GM21825 (cell line): ENCODE data around the gene ACVR1.
"Not testable (repeated sequence)": the region's sequence is repeated elsewhere in the genome, so short reads cannot be mapped to it uniquely, and the experiment has no call there.

Source experiments
- ATAC-seq: cut with Tn5 transposase; IDR thresholded peaks from one replicate; pipeline ENCODE4 v1.9.1; 2021; ENCODE audit warnings: mild to moderate bottlenecking, moderate library complexity; ENCODE audit not compliant: unreplicated experiment

ACVR1 gene

DNA sequence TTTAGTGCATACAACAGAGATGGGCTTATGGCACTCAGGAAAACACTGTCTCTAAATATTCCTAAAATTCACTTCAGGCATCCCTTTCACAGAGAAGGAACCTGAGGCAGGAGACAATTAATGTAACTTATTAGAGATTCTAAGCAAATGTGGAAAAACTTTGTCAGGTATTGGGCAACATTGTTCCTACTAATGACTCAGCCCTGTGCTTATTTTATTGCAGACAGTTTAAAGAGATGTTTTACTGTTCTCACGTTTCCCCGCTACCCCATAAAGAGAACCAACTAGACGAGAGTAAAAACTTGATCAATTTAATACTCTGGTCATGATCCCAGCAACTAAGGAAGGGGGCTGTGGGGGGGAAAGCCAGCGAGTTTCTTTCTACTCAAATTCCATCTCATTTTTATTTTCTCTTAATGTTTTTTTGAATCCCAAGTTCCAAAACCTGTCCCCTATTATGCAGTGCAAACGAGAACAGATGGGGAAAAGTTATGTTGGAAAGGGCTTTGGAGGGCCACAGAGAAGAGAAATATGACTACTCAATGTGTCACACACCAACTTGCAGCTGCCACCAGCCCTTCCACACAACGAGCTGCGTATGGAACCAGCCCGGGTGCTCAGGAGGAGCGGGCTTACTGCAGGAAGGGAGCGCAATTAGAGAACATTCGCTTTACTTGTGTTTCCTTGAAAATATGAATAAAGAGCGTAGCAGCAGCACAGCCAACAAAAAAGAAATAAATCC is 18.7 kb upstream of the ACVR1 start:
- ATAC-seq: no peak

DNA sequence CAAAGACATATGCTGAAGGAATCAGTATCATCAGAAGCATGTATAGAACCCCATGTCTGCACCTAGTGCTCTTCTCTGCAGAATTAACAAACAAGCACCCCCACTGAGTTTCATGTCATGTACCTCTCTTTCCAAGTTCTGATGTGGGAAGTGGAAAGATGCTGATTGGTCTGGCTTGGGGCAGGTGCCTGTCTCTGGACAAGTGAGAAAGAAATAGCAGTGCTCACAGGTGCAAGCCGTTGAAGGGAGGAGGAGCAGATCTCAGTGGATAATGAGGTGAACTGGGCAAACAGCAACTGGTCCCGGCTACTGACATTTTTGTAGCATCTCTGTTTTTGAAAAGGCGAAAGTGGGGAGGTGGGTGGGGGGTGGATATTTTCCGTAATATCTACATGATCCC is 17.5 kb upstream of the ACVR1 start:
- no peak for ATAC-seq

DNA sequence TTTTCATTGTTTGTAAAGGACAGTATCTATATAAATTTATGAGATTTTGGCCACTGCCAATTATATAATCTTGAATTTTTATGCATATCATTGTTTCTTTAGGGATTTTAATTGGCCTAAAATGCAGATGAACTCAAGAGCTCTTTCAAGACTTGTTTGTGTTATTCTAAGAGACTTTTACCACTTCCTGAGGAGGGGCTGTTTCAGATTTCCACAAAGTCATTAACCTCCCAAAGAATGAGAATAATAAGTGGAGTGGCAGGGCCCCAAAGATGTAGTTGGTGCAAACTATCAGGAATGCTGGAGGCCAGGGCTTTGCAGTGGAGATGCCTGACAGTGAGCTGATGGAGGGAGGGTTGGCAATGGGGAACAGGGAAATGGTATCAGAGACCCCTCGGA is 15.5 kb upstream of the ACVR1 start:
- no peak for ATAC-seq

DNA sequence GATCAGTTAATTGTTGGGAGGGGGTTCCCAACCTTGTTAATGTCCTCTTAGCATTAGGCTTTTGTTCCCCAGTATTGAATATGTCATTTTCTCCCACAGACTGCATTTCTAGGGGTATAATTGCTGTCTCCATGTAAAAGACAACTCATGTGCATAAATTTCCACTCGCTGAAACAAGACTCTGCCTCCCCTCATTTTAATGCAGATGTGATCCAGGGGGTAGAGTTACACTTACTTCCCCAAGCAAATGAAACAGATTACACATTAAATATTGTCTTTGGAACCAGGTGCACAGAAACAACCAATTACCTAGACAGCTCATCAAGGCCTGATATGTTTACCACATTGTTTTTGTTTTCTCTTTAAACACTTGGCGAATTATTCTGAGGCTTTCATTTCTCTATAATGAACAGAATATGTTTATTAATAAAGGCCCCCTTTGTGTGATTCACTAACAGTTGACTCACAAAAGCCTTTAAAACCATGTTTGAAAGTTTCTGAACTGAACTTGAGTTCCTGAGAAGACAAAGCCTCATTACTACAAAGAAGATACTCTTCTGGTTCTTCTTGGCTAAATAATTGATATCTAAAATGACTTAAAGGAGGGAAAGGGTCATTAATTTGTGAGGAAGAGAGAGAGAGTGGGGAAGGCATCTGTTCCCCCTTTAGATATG is 15.0 kb upstream of the ACVR1 start:
- no peak for ATAC-seq

DNA sequence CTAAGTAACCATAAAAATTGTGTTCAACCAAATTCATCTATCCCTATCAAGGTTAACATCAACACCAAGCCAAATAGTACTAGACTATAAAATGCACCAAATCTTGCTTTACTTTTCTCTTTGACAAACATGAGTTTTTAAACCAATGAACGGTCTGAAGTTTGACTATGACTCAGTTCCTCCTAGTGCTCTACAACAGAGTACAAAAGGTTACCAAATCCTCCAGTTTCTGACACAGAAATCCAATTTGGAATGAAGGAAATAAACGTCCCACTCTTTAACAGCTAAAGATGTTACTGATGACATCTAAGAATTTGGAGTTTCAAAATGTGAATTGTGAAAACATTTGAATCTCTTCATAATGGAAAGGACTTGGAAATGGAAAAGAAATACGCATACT is 11.8 kb upstream of the ACVR1 start:
- ATAC-seq: no peak

DNA sequence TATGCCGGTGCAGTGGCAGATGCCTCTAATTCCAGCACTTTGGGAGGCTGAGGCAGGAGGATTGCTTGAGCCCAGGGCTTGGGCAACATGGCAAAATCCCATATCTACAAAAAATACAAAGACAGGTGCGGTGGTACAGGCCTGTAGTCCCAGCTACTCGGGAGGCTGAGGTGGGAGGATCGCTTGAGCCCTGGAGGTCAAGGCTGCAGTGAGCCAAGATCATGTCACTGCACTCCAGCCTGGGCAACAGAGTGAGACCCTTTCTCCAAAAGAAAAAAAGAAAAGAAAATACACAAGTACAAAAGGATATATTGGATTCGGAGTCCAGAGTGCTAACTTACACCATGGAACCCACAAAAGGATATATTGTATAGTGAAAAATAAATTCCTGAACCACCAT is 8.4 kb upstream of the ACVR1 start:
- not testable (repeated sequence) for ATAC-seq

DNA sequence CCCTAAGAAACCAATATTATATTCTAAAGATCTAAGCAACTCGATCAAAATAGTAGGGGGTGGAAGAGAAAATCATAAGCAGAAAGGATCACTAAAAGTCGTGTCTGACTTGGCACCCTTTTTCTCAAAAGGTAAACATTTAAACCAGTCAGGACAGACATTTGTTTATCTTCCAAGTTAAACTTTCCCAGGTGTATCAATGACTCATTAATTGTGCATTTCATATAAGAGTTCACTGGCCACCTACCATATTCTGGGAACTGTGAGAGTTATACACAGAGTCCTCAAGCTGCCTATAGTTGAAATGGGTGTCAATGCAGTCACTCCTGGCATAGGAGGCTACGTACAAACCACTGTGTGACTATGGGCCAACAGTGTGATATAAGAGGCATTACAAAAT is 4.8 kb upstream of the ACVR1 start:
- ATAC-seq: no peak

DNA sequence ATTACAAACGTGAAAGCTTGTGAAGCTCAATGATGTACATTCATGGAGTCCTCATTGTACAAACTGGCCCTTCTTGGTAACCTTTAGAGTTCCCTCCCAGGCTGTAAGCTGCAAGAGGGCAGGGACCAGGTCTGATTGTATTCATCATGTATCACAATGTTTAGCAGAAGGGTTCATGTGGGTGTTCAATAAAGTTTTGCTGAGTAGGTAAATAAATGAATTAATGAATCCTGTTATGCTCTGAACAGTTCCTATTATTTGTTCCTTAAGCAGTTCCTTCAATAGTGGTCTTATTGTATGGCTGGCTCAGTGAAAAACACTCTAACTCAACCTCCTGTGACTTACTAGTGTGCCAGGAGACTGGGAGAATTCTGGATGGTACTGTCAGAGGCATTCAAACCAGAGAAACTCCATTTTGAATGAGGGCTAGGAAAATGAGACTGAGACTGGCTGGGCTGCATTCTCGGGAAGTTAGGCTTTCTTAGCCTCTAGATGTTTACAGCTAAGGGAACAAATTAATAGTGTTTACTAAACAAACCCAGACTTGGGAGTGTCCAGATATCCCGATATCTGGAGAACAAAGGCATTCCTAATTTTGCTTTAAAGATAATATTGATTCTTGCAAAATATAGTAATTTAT is 1.8 kb upstream of the ACVR1 start:
- no peak for ATAC-seq

DNA sequence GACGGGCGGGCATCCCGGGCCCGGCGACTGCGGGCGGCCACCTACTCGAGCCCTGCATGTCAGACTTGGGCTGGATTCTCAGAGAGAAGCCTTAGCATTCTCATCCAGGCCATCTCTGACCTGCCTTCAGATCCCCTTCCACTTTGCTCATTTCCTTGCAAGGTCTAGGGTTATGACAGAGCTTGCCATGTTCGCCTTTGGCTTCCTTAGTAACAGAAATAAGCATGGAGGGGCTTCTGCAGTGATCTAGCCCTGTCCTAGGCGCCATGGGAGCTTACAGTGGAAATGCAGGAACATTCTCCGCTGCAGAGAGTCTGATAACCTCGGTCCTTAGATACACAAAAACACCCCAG is 632 bp upstream of the ACVR1 start:
- no peak for ATAC-seq

DNA sequence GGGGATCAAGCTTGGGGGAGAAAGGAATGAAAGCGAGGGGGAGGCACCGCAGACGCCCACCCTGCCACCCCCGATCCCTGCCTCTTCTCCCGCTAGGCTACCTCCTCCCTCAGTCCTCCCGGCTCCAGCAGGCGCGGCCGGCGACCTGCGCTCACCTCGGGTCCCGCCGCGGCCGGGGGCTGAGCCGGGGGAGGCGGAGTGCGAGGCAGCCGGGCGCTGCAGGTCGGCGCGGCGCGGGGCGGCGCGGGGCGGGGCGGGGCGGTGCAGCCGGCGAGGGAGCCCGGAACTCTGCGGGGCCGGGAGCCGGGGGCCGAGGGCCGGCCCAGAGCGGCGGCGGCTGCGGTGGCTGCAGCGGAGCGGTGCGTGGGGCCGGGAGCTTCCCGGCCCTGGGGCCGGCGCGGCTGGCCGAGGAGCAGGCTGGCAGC is 477 bp downstream of the ACVR1 start:
- peak; percentile 42 for ATAC-seq

DNA sequence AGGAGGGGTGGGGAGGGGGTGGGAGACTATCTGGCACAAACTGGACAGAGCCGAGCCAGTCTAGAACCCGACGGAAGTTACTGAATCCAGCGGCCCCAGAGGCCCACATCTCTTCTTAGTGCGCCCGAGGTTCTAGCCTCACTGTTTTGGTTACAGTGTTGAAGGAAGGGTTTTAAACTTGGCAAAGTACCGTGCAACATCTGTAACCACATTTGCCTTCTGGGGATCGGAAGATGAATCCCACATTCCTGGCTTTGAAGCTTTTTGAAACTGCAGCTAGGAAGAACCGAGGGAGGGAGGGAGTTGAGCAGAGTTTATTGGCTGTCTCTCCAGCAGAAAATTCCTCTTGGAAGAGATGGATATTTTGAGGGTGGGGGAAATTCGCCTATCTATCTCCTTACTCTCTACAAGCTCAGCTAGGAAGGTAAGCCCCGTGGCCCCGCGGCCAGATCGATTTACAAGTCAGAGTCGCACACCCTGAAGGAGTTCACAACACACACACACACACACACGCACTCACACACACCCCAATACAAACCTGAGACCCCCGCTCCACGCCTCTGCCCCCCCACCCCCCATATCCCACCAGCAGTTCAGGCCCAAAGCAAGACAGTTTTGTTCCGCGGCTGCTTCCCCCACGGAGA is 1.0 kb downstream of the ACVR1 start:
- no peak for ATAC-seq

DNA sequence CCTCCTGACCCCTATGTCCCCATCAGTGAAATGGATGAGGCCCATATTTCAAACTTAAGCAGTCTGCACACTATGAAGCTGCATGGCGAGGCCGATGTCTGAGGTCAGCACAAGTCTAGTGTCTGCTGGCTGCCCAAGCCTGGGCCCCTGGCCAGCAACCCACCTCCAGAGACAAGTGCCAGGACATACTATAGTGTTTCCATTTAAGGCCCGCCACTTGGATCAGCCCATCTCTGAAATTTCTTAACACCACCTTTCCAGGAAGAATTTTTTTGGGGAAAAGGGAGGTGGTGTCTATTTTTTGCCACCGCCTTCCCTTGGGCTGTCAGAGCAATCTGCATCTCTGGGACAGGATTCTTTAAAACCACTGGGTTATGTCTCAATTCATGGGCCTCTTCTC is 1.8 kb downstream of the ACVR1 start:
- ATAC-seq: no peak

DNA sequence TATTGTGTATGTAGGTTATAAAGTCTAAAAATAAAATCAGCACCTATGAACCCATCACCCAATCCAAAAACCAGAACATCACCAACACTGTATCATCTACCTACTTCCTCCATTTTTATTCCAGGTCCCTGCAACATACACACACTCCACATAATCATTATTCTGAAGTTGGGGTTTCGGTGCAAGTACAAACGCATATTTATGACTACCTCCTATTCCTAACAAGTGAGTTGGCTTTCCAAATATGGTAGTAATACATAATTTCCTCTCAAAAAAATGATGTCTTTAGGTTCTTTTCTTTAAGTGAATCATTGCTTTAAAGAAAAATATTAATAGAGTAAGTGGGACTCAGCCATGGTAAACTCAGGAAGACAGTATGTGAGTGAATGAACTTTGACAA is 3.3 kb downstream of the ACVR1 start:
- ATAC-seq: no peak

DNA sequence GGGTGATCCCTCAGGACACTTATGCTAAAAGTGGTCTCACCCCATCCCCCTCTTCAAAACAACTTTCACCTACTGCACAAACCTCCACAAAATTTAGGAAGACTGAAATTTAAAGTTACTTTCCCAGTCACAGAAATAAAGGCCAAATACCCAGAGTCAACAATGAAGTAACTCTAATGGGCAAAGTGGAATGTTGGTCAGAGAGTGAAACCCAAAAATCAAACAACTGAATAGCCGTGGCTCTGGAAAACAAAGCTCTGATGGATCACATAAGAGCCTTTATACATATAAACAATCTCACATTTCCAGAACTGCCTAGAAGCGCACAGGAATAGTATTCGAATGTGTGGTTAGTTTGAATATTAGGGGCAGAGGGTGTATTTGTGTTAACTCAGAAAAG is 4.7 kb downstream of the ACVR1 start:
- ATAC-seq: no peak

DNA sequence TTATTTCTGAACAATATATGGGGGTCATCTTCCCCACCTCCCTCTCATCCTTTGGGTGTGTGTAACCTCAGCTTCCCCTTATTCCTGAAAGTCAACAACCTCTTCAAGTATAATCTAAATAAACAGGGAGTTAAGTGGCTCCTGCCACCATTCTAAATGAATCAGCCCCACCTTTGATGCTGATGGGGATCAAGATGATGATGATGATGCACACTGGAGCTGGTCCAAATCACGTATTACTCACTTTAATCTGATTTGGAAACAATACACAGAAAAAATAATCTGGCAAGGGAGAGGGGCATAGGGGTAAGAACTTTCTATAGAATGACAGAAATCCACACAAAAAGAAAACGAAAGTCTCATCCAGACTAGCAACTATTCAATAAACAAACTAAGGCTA is 7.1 kb downstream of the ACVR1 start:
- ATAC-seq: no peak

DNA sequence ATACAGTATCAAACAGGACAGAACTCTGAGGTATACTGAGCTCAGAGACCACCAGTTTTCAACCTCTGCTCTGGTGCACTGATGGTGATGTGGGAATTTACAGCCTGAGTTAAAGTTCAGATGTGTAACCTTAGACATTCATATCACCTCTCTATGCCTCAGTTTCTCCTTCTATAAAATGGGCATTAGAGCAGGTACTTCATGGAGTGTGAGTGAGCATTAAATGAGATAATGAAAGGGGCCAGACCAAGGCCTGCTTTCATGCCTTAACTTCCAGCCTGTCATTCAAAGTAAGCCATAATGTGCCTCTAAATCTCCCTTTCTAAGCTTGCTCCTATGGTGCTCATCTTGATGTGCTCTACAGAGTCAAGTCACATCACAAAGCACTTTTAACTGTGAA is 8.4 kb downstream of the ACVR1 start:
- no peak for ATAC-seq

DNA sequence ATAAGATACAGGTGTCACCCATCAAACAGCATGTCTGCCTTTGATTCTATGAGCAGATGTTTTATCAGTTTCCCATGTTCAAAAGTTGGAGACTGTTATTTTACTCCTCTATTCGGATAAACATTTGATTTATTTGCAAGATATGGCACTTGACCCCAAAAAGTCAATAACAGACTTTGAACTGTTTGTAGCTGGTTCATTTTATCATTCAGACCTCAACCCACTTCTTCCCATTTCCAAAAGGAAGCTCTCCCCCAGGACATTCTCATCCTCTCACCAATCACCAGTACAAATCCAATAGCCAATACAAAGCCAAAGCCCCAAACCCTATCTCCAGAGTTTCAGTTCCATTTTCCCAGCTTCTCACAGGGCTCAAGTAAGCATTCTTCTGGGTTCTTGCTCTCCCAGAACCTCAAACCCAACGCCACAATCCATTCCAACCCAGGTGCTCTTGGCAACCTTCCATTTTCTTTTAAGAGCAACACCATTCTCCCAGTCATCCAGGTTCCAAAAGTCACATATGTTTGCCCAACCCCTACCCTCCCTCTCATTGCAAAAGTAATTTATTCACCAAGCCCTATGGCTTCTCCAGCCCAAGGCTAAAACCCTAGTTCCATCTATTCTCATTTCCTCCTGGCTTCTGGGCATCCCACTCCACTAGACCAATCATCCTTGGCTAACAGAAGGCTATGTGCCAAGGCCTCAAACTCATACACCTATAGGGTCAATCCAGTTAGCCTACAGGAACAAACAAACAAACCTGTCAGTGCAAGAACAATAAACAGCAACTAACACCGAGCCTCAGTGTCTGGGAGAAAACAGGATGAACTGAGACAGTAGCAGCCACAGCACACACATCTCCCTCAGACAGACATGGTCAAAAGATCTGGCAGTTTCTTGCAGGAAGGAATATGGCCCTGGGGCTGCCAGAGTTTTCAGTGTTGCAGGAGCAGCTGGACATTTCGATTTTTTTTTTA is 9.2 kb downstream of the ACVR1 start:
- ATAC-seq: no peak

DNA sequence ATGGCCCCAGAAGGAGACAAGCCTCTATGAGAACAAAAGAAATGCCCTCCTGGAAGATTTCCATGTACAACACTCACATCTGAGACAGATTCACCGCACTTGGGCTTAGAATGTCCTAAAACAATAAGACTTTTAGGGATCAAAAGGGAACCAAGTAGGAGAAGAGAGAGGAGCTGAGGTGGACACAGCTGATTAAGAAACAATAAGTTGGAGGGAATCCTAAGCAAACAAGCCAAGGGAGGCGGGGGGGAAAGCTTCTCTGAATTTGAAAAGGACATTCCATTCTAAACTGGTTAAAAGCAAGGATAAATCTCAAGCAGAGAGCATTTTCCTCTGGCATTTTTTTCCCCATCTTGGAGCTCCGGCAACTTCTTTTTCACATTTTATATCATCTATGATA is 9.9 kb downstream of the ACVR1 start:
- no peak for ATAC-seq

DNA sequence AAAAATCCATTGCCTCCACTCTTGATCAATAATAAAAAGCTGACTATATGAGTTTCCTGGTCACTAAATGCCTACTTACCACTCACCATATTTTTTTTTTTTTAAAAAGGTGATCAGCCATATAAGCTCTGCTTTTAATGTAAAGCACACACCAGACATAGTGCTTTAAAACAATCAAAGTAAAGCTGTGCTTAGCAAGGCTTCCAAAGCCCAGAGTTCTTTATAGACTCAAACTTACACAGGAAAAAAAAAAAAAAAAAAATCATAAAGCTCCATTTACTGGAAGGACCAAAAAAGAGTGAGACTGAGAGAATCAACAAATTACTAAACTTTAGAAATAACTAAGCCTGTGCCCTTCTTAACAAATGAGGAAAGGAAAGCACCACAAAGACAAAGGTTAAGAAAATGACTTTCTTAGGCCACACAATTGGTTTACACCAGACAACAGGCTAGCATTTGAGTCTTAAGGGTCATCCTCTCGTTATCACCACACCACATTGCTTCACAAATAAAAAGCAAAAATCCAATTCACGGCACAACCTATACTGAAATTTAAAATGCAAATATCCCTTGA is 11.2 kb downstream of the ACVR1 start:
- no peak for ATAC-seq

DNA sequence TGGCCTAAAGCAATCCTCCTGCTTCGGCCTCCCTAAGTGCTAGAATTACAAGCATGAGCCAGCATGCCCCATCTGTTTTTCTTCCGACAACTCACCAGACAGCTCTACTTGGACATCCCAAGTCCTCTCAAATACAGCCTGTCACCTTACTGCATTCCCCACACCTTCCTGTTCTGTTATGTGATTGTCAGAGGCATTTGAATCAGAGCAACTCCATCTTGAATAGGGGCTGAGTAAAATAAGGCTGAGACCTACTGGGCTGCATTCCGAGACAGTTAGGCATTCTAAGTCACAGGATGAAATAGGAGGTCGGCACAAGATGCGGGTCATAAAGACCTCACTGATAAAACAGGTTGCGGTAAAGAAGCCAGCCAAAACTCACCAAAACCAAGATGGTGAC is 17.3 kb downstream of the ACVR1 start:
- no peak for ATAC-seq
